Activated CD4-positive, alpha-beta T cell treated with anti-CD3 and anti-CD28 coated beads, Interleukin-2, amount 10 ng/mL, durations not matched to agents 7 days and 5 days (primary cell): ENCODE data around the gene FRMPD3. TPM values are rescaled to one million over a fixed set of nuclear protein-coding genes. Genes with fewer than 3 reads are reported as not detected.
"Not testable (repeated sequence)": the region's sequence is repeated elsewhere in the genome, so short reads cannot be mapped to it uniquely, and the experiment has no call there.

Experiments
- CTCF ChIA-PET: fragments of 350-600 bp; sonication (Branson Sonifier 250); formaldehyde crosslinking; loops from one replicate; lab custom pipeline; 2021; ENCODE audit warnings: antibody characterized with exemption; lab: Charles Lee
- POLR2A ChIA-PET: fragments of 350-600 bp; sonication (Branson Sonifier 250); formaldehyde crosslinking; loops from one replicate; lab custom pipeline; 2021; ENCODE audit warnings: antibody characterized with exemption; lab: Charles Lee
- DNase-seq: peaks from one replicate; pipeline ENCODE4 v3.0.0-alpha.2; 2020
- H3K27ac Mint-ChIP-seq: one replicate; pipeline ENCODE4 v1.8.0; 2021; ENCODE audit warnings: mild to moderate bottlenecking, moderate library complexity, mixed read lengths
- H3K27me3 Mint-ChIP-seq: one replicate; pipeline ENCODE4 v1.8.0; 2021; ENCODE audit warnings: mixed read lengths
- H3K36me3 Mint-ChIP-seq: one replicate; pipeline ENCODE4 v1.8.0; 2021; ENCODE audit warnings: low read depth, mixed read lengths
- H3K4me1 Mint-ChIP-seq: one replicate; pipeline ENCODE4 v1.8.0; 2021; ENCODE audit warnings: mixed read lengths
- H3K4me3 Mint-ChIP-seq: one replicate; pipeline ENCODE4 v1.8.0; 2021; ENCODE audit warnings: mild to moderate bottlenecking, moderate library complexity, mixed read lengths
- H3K9me3 Mint-ChIP-seq: one replicate; pipeline ENCODE4 v1.8.0; 2021; ENCODE audit warnings: mixed read lengths
- total RNA-seq, 2 experiments: library from RNA; stranded (reverse); gene quantifications; one replicate each; pipeline ENCODE4 v1.2.3, GENCODE V29; 2021

The FRMPD3 gene
- total RNA-seq, 2 experiments from 2014 or later: not detected

DNA sequence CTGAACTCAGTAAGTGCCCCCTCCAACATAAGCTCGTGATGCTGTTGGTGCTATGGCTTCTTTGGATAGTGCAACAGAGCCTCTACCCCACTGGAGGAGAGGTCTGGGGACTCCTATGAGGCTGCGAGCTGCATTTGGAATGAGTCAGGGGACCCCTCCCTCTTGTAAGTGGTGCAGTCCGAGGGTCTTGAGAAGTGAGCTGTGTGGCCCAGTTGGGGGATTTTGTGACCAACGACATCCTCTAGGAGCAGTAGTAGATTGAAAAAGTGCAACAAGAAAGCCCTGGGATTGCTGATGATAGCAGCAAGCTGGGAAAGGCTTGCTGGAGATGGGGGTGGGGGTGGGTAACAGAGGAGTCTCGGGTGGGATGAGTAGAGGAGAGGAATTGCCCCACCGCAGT is 3.1 kb downstream of the FRMPD3 start:
- DNase-seq: no peak
- Mint-ChIP-seq H3K27ac (no peak overlapping the region), H3K4me1 (peaks cover 16% of the 10 kb centered on the region), H3K9me3 (no peaks in the 10 kb centered on the region), H3K4me3 (no peak overlapping the region), H3K27me3 (peaks cover 52% of the 10 kb centered on the region), H3K36me3 (no peaks in the 10 kb centered on the region)
- CTCF ChIA-PET: no interaction called here
- POLR2A ChIA-PET: no interaction called here

DNA sequence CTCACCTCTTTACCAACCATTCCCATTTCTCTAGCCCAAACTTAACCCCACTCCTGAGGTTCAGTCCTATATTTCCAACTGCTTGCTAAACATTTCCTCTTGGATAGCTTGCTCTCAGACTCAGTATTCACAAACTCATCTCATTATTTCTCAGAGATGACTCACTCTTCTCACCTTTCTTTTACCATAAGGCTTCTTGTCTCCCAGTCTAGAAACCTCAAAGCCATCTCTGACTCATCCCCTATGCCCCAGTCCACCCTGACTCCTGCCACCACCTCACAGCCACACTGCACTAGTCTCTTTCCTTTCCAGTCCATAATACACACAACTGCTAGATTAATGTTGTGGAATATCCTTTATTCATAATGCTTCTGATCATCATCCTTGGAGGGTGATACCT is 4.8 kb downstream of the FRMPD3 start:
- ChIA-PET CTCF (no interaction called here), POLR2A (no interaction called here)
- Mint-ChIP-seq H3K27ac (no peak overlapping the region), H3K27me3 (peaks cover 43% of the 10 kb centered on the region), H3K36me3 (no peaks in the 10 kb centered on the region), H3K4me1 (peaks cover 9% of the 10 kb centered on the region), H3K9me3 (no peaks in the 10 kb centered on the region), H3K4me3 (no peak overlapping the region)
- DNase-seq: no peak

DNA sequence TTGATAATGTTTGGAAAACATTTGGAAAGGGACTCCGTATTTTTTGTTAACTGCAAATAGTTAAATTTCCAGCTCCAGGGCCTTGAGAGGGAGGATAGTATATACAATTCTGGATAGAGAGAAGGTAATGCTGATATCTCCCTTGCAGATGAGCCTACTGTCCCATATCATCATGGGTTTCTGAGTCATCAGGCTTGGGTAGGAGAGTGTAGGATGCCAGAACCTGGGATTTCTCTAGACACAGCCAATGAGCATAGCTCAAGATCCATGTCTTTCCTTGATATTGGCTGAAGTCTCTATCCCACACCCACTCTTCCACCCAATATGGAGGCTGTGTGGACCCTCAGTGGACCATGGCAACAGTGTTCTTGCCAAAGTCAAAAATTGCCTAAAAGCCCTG is 7.8 kb downstream of the FRMPD3 start:
- no peaks in the 10 kb centered on the region for H3K36me3 Mint-ChIP-seq
- ChIA-PET CTCF (no interaction called here), POLR2A (interaction anchor here (0.7 kb wide), 1 partner anchor 1268 kb away, joined by 3 read pairs; no protein-coding TSS in a partner anchor)
- H3K9me3 Mint-ChIP-seq: no peaks in the 10 kb centered on the region
- H3K27ac Mint-ChIP-seq: no peak overlapping the region
- no peak overlapping the region for H3K4me3 Mint-ChIP-seq
- H3K4me1 Mint-ChIP-seq: no peaks in the 10 kb centered on the region
- peaks cover 20% of the 10 kb centered on the region for H3K27me3 Mint-ChIP-seq
- DNase-seq: no peak

DNA sequence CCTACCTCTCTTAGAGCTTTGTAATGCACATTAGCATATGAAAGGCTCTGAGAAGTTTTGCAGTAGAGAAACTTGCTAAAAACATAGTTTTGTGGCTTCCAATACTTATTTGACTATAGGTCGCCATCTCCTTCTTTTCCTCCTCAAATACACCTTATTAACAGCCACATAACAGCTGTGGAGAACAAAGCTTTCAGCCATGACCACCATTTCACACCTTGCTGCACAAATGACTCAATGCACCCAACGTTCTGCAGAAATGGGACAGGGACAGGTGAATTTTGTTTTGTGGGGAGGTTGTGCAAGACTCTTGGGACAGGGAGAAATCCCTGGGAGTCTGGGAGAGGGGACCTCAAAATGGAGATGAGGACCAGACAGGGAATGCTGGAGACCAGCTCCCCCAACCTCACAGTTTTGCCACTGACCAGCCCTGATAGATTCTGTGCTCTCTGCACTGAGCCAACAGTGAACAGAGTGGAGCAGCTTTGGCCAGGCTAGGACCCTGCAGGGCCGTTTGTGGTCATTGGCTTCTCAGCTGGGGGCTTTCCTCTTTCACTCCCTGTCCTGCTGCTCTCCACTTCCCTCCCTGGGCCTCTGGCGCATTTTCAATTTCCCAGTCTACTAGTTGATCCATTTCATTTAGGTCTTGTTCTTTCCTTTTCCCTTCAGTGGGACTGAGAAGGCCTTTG is 16.6 kb downstream of the FRMPD3 start:
- CTCF ChIA-PET: interaction anchor here (1.1 kb wide), 1 partner anchor 8 kb away, joined by 4 read pairs; no protein-coding TSS in a partner anchor
- Mint-ChIP-seq H3K4me3 (no peak overlapping the region), H3K36me3 (no peaks in the 10 kb centered on the region), H3K27ac (no peak overlapping the region), H3K4me1 (no peaks in the 10 kb centered on the region), H3K27me3 (peaks cover 4% of the 10 kb centered on the region), H3K9me3 (no peaks in the 10 kb centered on the region)
- POLR2A ChIA-PET: no interaction called here
- no peak for DNase-seq

DNA sequence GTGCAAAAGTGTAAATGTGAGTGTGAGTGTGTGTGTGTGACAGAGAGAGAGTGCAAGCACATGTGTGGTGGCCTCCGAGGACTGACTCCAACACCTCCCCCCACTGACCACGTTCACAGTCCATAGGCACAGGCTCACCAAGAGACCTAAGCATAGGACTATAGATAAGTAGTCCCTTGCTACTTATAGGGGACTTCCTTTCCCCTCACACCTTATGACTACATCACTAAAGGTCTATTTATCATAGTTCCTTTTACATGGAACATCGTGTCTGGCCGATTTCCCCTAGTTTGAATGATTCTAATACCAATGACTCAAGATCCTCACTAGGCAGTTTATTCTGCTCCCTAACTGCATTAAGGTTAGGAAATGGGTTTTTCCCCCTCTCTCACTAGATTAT is 17.8 kb downstream of the FRMPD3 start:
- POLR2A ChIA-PET: no interaction called here
- Mint-ChIP-seq H3K36me3 (no peaks in the 10 kb centered on the region), H3K4me1 (no peaks in the 10 kb centered on the region), H3K27ac (no peak overlapping the region), H3K27me3 (peaks cover 4% of the 10 kb centered on the region), H3K4me3 (no peak overlapping the region), H3K9me3 (no peaks in the 10 kb centered on the region)
- no peak for DNase-seq
- CTCF ChIA-PET: no interaction called here

DNA sequence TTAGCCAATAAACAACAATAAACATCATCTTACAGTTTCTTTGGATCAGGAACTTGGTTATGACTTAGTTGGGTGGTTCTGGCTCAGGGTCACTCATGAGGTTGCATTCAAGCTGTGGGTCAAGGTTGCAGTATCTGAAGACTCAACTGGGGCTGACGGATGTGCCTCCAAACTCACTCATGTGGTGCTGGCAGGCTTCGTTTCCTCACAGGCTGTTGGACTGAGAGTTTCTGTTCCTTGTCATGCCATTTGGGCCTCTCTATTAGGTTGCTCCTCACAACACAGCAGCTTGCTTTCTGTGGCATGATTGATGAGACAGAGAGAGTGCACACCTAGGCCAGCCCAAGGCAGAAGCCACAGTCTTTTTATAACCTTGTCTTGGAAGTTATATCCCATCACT is 20.7 kb downstream of the FRMPD3 start:
- CTCF ChIA-PET: no interaction called here
- POLR2A ChIA-PET: no interaction called here

DNA sequence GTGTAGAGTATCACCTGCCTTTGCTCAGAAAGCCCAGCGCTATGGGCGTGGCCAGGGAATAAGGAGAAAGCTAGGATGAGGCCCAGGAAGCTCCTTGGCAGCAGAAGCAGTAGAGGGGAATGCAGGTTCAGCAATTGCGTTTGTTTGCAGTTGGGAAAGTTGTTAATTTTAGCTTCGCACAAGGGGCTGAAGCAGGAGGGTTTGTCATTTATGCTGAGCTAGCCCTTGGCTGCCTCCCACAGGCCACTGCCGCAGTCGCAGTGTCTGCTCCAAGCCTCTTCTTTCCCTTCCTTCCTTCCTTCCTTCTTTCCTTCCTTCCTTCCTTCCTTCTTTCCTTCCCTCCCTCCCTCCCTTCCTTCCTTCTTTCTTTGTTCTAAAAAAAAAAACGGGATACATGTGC is 21.5 kb downstream of the FRMPD3 start:
- no peaks in the 10 kb centered on the region for H3K4me1 Mint-ChIP-seq
- CTCF ChIA-PET: no interaction called here

More for the DNA sequence above, 20.7 kb downstream of the FRMPD3 start:
- no peaks in the 10 kb centered on the region for H3K4me1 Mint-ChIP-seq
- no peaks in the 10 kb centered on the region for H3K36me3 Mint-ChIP-seq
- H3K9me3 Mint-ChIP-seq: no peaks in the 10 kb centered on the region
- no peaks in the 10 kb centered on the region for H3K27me3 Mint-ChIP-seq
- H3K27ac Mint-ChIP-seq: no peak overlapping the region
- DNase-seq: no peak
- no peak overlapping the region for H3K4me3 Mint-ChIP-seq

DNA sequence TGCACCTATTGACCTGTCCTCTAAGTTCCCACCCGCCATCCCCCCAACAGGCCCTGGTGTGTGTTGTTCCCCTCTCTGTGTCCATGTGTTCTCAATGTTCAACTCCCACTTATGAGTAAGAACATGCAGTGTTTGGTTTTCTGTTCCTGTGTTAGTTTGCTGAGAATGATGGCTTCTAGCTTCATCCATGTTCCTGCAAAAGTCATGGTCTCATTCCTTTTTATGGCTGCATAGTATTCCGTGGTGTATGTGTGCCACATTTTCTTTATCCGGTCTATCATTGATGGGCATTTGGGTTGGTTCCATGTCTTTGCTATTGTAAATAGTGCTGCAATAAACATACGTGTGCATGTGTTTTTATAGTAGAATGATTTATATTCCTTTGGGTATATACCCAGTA is 22.0 kb downstream of the FRMPD3 start:
- H3K4me3 Mint-ChIP-seq, H3K27me3 Mint-ChIP-seq, H3K9me3 Mint-ChIP-seq, H3K36me3 Mint-ChIP-seq, H3K4me1 Mint-ChIP-seq, CTCF ChIA-PET, H3K27ac Mint-ChIP-seq, DNase-seq: not testable (repeated sequence)
- POLR2A ChIA-PET: interaction anchor here (0.6 kb wide), 1 partner anchor 152 kb away, joined by 3 read pairs; no protein-coding TSS in a partner anchor

More for the DNA sequence above, 21.5 kb downstream of the FRMPD3 start:
- POLR2A ChIA-PET: interaction anchor here (0.6 kb wide), 1 partner anchor 151 kb away, joined by 3 read pairs; no protein-coding TSS in a partner anchor
- H3K36me3 Mint-ChIP-seq: no peaks in the 10 kb centered on the region
- no peaks in the 10 kb centered on the region for H3K9me3 Mint-ChIP-seq
- no peak for DNase-seq
- no peak overlapping the region for H3K27ac Mint-ChIP-seq
- no peaks in the 10 kb centered on the region for H3K27me3 Mint-ChIP-seq
- no peak overlapping the region for H3K4me3 Mint-ChIP-seq

DNA sequence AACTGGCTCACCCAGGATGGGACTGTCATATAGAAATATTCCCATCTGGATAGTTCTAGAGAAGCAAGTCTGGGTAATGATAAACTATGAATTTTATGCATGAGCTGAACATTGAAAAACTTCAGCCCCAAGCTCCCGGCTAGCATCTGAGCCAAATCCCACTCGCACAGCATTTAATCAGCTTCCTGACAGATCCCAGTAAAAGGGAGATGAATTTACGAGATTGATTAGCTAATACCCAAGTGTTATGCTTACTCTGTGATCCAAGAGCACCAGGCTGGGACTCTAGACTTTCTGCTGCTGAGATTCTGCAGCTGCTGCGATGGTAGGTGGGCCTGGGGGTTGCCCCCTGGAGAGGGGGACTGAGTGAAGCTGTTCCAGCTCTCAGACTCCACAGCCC is 28.0 kb downstream of the FRMPD3 start:
- DNase-seq: no peak
- CTCF ChIA-PET: no interaction called here
- H3K27ac Mint-ChIP-seq: no peak overlapping the region
- POLR2A ChIA-PET: no interaction called here
- H3K4me3 Mint-ChIP-seq: no peak overlapping the region
- H3K4me1 Mint-ChIP-seq: no peaks in the 10 kb centered on the region
- H3K9me3 Mint-ChIP-seq: no peaks in the 10 kb centered on the region
- H3K36me3 Mint-ChIP-seq: no peaks in the 10 kb centered on the region
- H3K27me3 Mint-ChIP-seq: peaks cover 2% of the 10 kb centered on the region

DNA sequence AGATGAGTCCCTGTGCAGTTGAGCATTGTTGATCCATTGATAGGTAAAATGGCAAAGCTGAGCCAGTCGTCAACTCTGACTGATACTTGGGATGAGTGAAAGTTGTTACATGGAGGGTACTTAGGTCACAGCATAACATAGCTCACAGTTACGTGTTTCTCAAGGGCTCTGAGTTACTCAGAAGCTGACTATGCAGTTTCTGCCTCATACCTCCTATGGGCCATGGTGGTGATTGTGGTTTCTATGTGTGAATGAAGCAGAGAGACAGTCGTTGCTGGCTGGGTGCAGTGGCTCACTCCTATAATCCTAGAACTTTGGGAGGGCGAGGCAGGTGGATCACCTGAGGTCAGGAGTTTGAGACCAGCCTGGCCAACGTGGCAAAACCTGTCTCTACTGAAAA is 30.8 kb downstream of the FRMPD3 start:
- POLR2A ChIA-PET: no interaction called here
- DNase-seq: no peak
- peaks cover 2% of the 10 kb centered on the region for H3K27me3 Mint-ChIP-seq
- CTCF ChIA-PET: no interaction called here
- no peaks in the 10 kb centered on the region for H3K4me1 Mint-ChIP-seq
- H3K4me3 Mint-ChIP-seq: no peak overlapping the region
- no peak overlapping the region for H3K27ac Mint-ChIP-seq
- no peaks in the 10 kb centered on the region for H3K36me3 Mint-ChIP-seq
- H3K9me3 Mint-ChIP-seq: no peaks in the 10 kb centered on the region

DNA sequence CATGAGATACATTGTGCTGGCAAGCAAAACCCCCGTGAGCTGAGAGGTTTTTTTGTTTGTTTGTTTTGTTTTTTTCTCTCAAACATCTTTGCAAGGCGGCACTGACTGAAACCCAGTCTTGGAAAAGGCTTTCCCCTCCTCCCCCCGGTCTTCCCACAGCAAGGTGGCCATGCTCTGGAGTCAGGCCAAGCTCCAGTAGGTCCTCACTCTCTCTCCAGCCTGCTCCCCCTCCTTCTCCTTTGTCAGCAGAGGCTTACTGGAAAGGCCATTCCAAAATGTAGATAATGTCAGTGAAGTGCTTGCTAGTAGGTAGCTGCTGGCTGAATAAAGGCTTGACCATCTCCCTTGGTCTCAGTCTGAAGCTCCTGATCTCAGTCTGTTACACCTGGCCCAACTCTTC is 32.6 kb downstream of the FRMPD3 start:
- ChIA-PET CTCF (interaction anchor here (1.3 kb wide), 1 partner anchor 43 kb away, joined by 7 read pairs; no protein-coding TSS in a partner anchor), POLR2A (no interaction called here)
- Mint-ChIP-seq H3K27me3 (peaks cover 2% of the 10 kb centered on the region), H3K27ac (no peak overlapping the region), H3K9me3 (no peaks in the 10 kb centered on the region), H3K4me3 (no peak overlapping the region), H3K4me1 (no peaks in the 10 kb centered on the region), H3K36me3 (no peaks in the 10 kb centered on the region)
- no peak for DNase-seq

DNA sequence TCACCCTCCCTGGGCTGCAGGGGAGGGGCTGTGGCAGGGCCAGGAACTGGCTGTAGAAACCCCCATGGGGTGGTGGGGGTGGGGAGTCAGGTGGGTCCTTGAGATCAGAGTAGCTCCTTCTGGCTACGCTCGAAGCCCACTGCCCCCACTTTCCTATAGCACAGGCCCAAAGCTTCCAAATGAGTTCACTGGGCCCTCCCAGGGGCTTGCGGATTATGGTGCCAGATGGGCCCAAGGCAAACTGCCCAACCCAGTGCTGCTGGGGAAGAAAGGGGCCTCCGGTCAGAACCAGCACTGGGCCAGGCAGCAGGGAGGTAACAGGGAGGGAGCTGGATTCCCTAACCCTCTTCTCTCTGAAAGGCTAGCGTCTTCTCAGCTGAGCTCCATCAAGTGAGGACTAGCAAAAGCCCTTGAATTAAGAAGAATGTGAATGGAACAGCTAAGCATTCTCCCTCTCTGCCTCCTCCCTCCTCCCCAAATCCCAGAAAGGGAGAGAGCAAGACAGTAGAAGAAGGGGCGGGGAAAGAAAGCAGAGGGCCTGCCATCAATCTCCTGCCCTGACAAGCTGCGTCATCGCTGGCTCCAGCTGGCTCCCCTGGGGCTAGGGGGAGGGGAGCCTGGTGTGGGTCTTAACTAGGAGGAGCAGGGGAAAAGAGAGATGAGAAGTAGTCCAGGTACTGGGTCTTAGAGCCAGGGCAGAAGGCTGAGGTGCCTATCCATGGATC is 34.7 kb downstream of the FRMPD3 start:
- Mint-ChIP-seq H3K9me3 (no peaks in the 10 kb centered on the region), H3K27ac (no peak overlapping the region), H3K27me3 (peaks cover 2% of the 10 kb centered on the region), H3K36me3 (no peaks in the 10 kb centered on the region), H3K4me3 (no peak overlapping the region), H3K4me1 (no peaks in the 10 kb centered on the region)
- no peak for DNase-seq
- CTCF ChIA-PET: no interaction called here
- POLR2A ChIA-PET: no interaction called here

DNA sequence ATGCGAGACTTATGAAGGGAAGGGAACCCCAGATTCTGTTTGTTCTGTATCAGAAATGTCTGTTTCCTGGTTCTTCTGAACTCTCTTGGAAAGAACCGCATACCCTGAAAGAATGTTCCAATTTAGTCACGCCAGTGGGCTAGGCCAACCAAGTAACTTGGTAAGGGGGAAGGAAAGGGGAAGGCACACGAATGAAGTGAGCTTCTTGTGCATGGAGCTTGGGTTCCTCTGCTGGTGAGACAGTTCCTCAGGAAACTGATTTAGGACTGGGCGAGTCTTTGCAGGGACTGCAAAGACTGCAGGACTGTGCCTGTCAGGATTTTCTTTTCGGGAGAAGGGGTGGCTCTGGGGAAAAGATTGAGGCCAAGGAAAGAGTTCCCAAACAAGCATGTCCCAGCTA is 35.6 kb downstream of the FRMPD3 start:
- Mint-ChIP-seq H3K9me3 (no peaks in the 10 kb centered on the region), H3K4me1 (no peaks in the 10 kb centered on the region), H3K27me3 (peaks cover 2% of the 10 kb centered on the region), H3K4me3 (no peak overlapping the region), H3K36me3 (no peaks in the 10 kb centered on the region), H3K27ac (no peak overlapping the region)
- ChIA-PET CTCF (no interaction called here), POLR2A (interaction anchor here (0.6 kb wide), 1 partner anchor 1522 kb away, joined by 4 read pairs; no protein-coding TSS in a partner anchor)
- DNase-seq: no peak
